K562 (cell line): ENCODE measurements around the gene NTM. TPM values are rescaled to one million over a fixed set of nuclear protein-coding genes. Genes with fewer than 3 reads are reported as not detected.

Source experiments
- ATAC-seq: fragments of 200-7000 bp; cut with Tn5 transposase; 3 replicates; pipeline ENCODE4 v1.9.1; 2020; ENCODE audit warnings: moderate library complexity
- BruUV-seq: library from RNA; stranded (reverse); fragments of 400-500 nt; replicated peaks from 2 replicates; lab custom pipeline; 2021; lab: Mats Ljungman, UMichigan
- CTCF ChIA-PET: fragments of 300-600 bp; formaldehyde crosslinking; extraction: SDS; loops from one replicate; lab custom pipeline; 2021; ENCODE audit warnings: low intra/inter-chr PET ratio; lab: Yijun Ruan, JAX
- POLR2A ChIA-PET: fragments of 300-600, 350-650 bp; sonication (Branson Sonifier 250); formaldehyde crosslinking; extraction: SDS; loops from one replicate; lab custom pipeline; 2021; ENCODE audit warnings: antibody characterized with exemption, inconsistent platforms; lab: Yijun Ruan, JAX
- DNase-seq, 4 experiments: peaks; one replicate each; pipeline versions ENCODE4 v3.0.0 to v3.0.0-alpha.2; 2011 to 2018; ENCODE audit warnings: low spot score in 3 of 4, mixed read lengths in 3 of 4; ENCODE audit errors: extremely low read depth in 1 of 4
- FAIRE-seq: peaks from 2 replicates; lab custom pipeline; 2011; peaks lifted over from hg19 to GRCh38; lab: Jason Lieb, UNC
- H2AFZ ChIP-seq: 2 replicates; pipeline ENCODE4 v1.6.0; 2011; ENCODE audit warnings: low read depth, low read length, control low read depth, inconsistent platforms
- H3K27ac ChIP-seq: fragments of 200-600 bp; 3 replicates; pipeline ENCODE4 v1.8.0; 2011; ENCODE audit warnings: low read depth, mild to moderate bottlenecking, control low read depth, inconsistent platforms, low read length, moderate library complexity, mixed read lengths; ENCODE audit errors: extremely low read depth
- H3K27me3 ChIP-seq, 2 experiments: fragments of 300-600 bp in 1 of 2; 2 replicates in 1 of 2; 3 replicates in 1 of 2; pipeline versions ENCODE4 v1.6.0 to v1.8.0; 2011; ENCODE audit warnings: inconsistent platforms in 2 of 2, low read length in 2 of 2, mild to moderate bottlenecking in 1 of 2, mixed read lengths in 1 of 2, moderate library complexity in 1 of 2; ENCODE audit not compliant: control insufficient read depth in 2 of 2, insufficient read depth in 2 of 2
- H3K36me3 ChIP-seq: fragments of 300-600 bp; 3 replicates; pipeline ENCODE4 v1.8.0; 2011; ENCODE audit warnings: mild to moderate bottlenecking, low read length, inconsistent platforms; ENCODE audit not compliant: control insufficient read depth, insufficient read depth
- H3K4me1 ChIP-seq, 2 experiments: fragments of 200-600 bp in 1 of 2; replicated peaks in 1 of 2; 2 replicates in 1 of 2; 3 replicates in 1 of 2; pipeline versions ENCODE4 v1.5.1 to v1.8.0; 2011; ENCODE audit warnings: inconsistent platforms in 2 of 2, low read length in 2 of 2, mild to moderate bottlenecking in 1 of 2, mixed read lengths in 1 of 2, moderate library complexity in 1 of 2; ENCODE audit not compliant: control insufficient read depth in 2 of 2, insufficient read depth in 2 of 2
- H3K4me2 ChIP-seq: 2 replicates; pipeline ENCODE4 v1.6.1; 2011; ENCODE audit warnings: low read length, control low read depth, inconsistent platforms, mixed read lengths; ENCODE audit not compliant: insufficient read depth
- H3K4me3 ChIP-seq: fragments of 200-600 bp; sonication (generic), shearing (Covaris generic); 2 replicates; pipeline ENCODE4 v1.5.1; 2016; ENCODE audit warnings: control low read depth, inconsistent platforms
- H3K79me2 ChIP-seq: fragments of 200-600 bp; 3 replicates; pipeline ENCODE4 v1.8.0; 2011; ENCODE audit warnings: low read length, inconsistent platforms; ENCODE audit not compliant: control insufficient read depth, insufficient read depth
- H3K9ac ChIP-seq, 2 experiments: 2 replicates each; pipeline versions ENCODE4 v1.6.0 to v1.6.1; 2011; ENCODE audit warnings: low read depth in 2 of 2, low read length in 2 of 2, control low read depth in 1 of 2, inconsistent platforms in 1 of 2, mild to moderate bottlenecking in 1 of 2, mixed read lengths in 1 of 2; ENCODE audit not compliant: insufficient read depth in 1 of 2
- H3K9me1 ChIP-seq: one replicate; pipeline ENCODE4 v1.6.0; 2011; ENCODE audit warnings: inconsistent platforms, mild to moderate bottlenecking, low read length, moderate library complexity; ENCODE audit not compliant: control insufficient read depth, insufficient read depth
- H3K9me3 ChIP-seq: replicated peaks from 2 replicates; pipeline ENCODE4 v1.5.1; 2011; ENCODE audit warnings: low read depth, low read length, inconsistent platforms; ENCODE audit not compliant: control insufficient read depth, insufficient read depth
- H4K20me1 ChIP-seq: replicated peaks from 2 replicates; pipeline ENCODE4 v1.6.1; 2011; ENCODE audit warnings: low read length, inconsistent platforms, mixed read lengths; ENCODE audit not compliant: control insufficient read depth, insufficient read depth
- SIN3B ChIP-seq: fragments of 450-650 bp; IDR thresholded peaks from 2 replicates; pipeline ENCODE4 v1.6.1; 2017; ENCODE audit warnings: low read depth, mild to moderate bottlenecking, moderate library complexity
- TCF3 ChIP-seq: sonication (generic); formaldehyde crosslinking; IDR thresholded peaks from 2 replicates; pipeline ENCODE4 v1.4.0; 2020; ENCODE audit warnings: mild to moderate bottlenecking, missing genetic modification reagents
- YY1 ChIP-seq, 3 experiments: IDR thresholded peaks; 2 replicates each; pipeline ENCODE4 v1.6.1; 2011; ENCODE audit warnings: low read length in 2 of 3, mild to moderate bottlenecking in 2 of 3, moderate library complexity in 2 of 3, borderline replicate concordance in 1 of 3, control low read depth in 1 of 3, low read depth in 1 of 3; ENCODE audit not compliant: insufficient read depth in 3 of 3, insufficient replicate concordance in 2 of 3, control insufficient read depth in 1 of 3, insufficient read length in 1 of 3; ENCODE audit errors: extremely low read depth in 1 of 3
- WGBS: fragments of 100-300 bp; shearing (Covaris generic); methylation state at CpG from one replicate; pipeline ENCODE4 v1.1.6; 2016; ENCODE audit warnings: low coverage, mixed read lengths; ENCODE audit not compliant: insufficient coverage; ENCODE audit errors: missing lambda C conversion rate; 5-methylcytosine and 5-hydroxymethylcytosine counted together
- in situ Hi-C: fragments of 300-500 bp; cut with MboI; formaldehyde crosslinking; loops from 4 replicates; pipeline ENCODE4 v1.15.0; 2018; ENCODE audit warnings: inconsistent platforms, mixed read lengths
- intact Hi-C: fragments of 100-400 bp; cut with micrococcal nuclease; formaldehyde crosslinking; loops from 2 replicates; pipeline ENCODE4 v1.14.2; 2022
- polyA plus RNA-seq, 8 experiments: library from polyadenylated mRNA; depleted of rRNA in 4 of 8; stranded (reverse) in 5 of 8; unstranded in 3 of 8; fragments of >200 nt; fragmentation: Nextera tagmentation in 2 of 8; fragmentation: Illumina TruSeq in 1 of 8; extraction: Ambion mirVana in 2 of 8; extraction: Trizol in 1 of 8; gene quantifications; 2 replicates each; pipeline versions ENCODE4 v1.2.1 to v1.2.3, GENCODE V29; 2011 to 2014; ENCODE audit warnings: inconsistent platforms in 1 of 8, missing spikeins in 1 of 8
- total RNA-seq, 7 experiments: library from RNA; depleted of rRNA in 6 of 7; stranded (reverse); fragments of >200 nt in 6 of 7; fragmentation: Illumina TruSeq in 2 of 7; extraction: Trizol in 2 of 7; gene quantifications; 2 replicates each; pipeline versions ENCODE4 v1.2.1 to v1.2.3, GENCODE V29; 2011 to 2021; ENCODE audit warnings: low replicate concordance in 1 of 7
- TF ChIP-seq, protein P1 (sequence below): fragments of 250-450 bp; sonication (Bioruptor Pico); IDR thresholded peaks from 2 replicates; pipeline ENCODE4 v1.4.0; 2020; ENCODE audit warnings: mild to moderate bottlenecking

NTM gene
- total and polyA plus RNA-seq, 9 of the 15 experiments (the other 6 are each of a cell fraction or from before 2014, with no cell fraction given): not detected

DNA sequence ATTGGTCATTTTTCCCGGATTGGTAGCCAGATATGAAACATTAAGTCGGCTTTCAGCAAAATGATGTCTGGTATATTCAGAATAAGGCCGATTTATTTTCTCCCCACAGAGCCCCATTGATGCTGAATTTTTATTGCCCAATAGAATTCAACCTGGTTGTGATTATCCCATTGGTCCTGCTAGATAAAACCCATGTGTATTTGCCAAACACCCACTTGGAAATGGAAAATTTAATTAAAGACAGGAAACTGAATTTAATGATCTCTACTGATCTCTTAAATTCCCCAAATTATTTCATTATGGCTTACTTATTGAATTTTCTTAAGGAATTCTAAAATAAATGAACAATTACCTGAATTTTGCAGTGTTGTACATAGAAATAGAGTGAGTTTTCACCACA lies 609.8 kb downstream of the NTM start (continued):
- TF ChIP-seq, protein P1, sequence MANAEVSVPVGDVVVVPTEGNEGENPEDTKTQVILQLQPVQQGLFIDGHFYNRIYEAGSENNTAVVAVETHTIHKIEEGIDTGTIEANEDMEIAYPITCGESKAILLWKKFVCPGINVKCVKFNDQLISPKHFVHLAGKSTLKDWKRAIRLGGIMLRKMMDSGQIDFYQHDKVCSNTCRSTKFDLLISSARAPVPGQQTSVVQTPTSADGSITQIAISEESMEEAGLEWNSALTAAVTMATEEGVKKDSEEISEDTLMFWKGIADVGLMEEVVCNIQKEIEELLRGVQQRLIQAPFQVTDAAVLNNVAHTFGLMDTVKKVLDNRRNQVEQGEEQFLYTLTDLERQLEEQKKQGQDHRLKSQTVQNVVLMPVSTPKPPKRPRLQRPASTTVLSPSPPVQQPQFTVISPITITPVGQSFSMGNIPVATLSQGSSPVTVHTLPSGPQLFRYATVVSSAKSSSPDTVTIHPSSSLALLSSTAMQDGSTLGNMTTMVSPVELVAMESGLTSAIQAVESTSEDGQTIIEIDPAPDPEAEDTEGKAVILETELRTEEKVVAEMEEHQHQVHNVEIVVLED (CRISPR knock-in tag): no peak
- TF ChIP-seq, all 486 proteins: peak for 0

DNA sequence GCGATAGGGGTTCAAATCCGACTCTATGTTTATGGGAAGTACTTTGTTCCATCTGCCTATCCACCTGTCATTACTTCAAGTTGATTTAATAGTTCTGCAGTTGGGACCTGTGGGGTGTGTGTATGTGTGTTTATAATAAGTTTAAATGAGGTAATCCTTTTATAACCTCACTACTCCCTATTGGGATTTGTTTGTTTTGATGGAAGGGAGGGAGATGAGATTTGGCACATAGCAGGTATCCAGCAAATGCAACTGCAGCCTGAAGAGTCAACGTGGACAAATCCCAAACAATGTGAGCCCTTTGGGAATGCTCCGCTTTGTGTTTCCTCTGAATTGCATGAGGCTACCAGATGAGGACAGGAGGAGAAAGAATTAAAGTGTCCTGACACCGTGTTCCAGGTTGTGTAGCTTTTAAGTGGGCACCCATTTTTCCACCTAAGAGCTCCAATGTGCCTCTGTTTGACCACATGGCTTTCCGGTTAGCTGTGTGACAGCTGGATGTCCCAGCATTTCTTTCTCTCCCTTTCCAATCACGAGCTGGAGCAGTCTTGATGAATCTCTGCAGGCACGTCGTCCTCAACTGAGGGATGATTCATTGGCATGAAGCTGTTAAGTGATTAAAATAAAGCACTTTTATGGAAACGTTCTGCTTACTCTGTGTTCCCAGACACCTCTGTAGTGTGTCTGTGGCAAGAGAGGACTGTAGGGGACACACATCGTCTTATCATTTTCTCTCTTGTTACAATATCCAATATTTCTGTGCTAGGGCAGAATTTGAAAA lies 610.7 kb downstream of the NTM start:
- no peak for ATAC-seq
- no peak for FAIRE-seq
- intact Hi-C loops: no loop called here
- Histone ChIP-seq H3K79me2 (no peaks in the 10 kb centered on the region), H3K27ac (no peak overlapping the region), H4K20me1 (no peaks in the 10 kb centered on the region), H3K36me3 (no peaks in the 10 kb centered on the region), H3K9me3 (no peaks in the 10 kb centered on the region), H3K4me2 (no peak overlapping the region), H3K4me1 (no peaks in the 10 kb centered on the region), H3K27me3 (no peaks in the 10 kb centered on the region), H3K4me3 (no peak overlapping the region), H3K9me1 (no peaks in the 10 kb centered on the region), H2AFZ (no peak overlapping the region), H3K9ac (no peak overlapping the region)
- WGBS: under 1% methylated on average over 10 of the region's 11 CpGs
- ChIA-PET CTCF (no interaction called here), POLR2A (no interaction called here)
- DNase-seq: no peak
- no TSS peak for BruUV-seq
- TF ChIP-seq SIN3B: no peak
- no peak for TF ChIP-seq YY1 (IDR thresholded peaks at IDR 0.05; ENCODE audit: borderline replicate concordance in 1 of 3, control insufficient read depth in 1 of 3, extremely low read depth in 1 of 3, insufficient read depth in 3 of 3, insufficient read length in 1 of 3, insufficient replicate concordance in 2 of 3, low read depth in 1 of 3, low read length in 2 of 3)
- no peak for TF ChIP-seq TCF3
- in situ Hi-C loops: no loop called here
